SU-DHL-6 (cell line): Measurements from ENCODE around the gene FGD4.

Experiments
- EZH2phosphoT487 ChIP-seq: fragments of 200-600 bp; sonication (generic), shearing (Covaris generic); conservative IDR thresholded peaks from 2 replicates; pipeline ENCODE4 v1.6.1; 2018; ENCODE audit warnings: mild to moderate bottlenecking, antibody characterized with exemption, low read length, moderate library complexity, mixed read lengths
- TF ChIP-seq, protein P1 (sequence below): fragments of 200-600 bp; sonication (generic); IDR thresholded peaks from one replicate; pipeline ENCODE4 v1.5.1; 2017; ENCODE audit warnings: antibody characterized with exemption, mild to moderate bottlenecking, low read length, moderate library complexity; ENCODE audit not compliant: insufficient read depth, poor library complexity, severe bottlenecking

DNA sequence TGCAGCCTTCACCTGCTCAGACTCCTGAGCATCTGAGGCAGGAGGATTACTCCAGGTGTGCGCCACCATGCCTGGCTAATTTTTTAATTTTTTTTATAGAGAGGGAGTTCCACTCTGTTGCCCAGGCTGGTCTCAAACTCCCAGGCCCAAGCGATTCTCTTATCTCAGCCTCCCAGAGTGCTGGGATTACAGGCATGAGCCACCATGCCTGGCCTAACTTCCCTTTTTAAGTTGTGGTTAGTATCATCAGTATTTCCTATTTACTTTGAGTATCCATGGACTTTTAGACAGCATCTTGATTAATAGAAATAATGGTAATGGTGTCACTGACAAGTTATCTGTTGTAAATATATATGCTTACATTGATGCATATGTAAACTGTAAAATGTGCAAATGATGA, 116.9 kb downstream of the FGD4 start:
- TF ChIP-seq, protein P1, sequence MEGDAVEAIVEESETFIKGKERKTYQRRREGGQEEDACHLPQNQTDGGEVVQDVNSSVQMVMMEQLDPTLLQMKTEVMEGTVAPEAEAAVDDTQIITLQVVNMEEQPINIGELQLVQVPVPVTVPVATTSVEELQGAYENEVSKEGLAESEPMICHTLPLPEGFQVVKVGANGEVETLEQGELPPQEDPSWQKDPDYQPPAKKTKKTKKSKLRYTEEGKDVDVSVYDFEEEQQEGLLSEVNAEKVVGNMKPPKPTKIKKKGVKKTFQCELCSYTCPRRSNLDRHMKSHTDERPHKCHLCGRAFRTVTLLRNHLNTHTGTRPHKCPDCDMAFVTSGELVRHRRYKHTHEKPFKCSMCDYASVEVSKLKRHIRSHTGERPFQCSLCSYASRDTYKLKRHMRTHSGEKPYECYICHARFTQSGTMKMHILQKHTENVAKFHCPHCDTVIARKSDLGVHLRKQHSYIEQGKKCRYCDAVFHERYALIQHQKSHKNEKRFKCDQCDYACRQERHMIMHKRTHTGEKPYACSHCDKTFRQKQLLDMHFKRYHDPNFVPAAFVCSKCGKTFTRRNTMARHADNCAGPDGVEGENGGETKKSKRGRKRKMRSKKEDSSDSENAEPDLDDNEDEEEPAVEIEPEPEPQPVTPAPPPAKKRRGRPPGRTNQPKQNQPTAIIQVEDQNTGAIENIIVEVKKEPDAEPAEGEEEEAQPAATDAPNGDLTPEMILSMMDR = no peak
- no peak for TF ChIP-seq EZH2phosphoT487
